Measurements from ENCODE around the gene ITGA2. TPM values are rescaled to one million over a fixed set of nuclear protein-coding genes. Genes with fewer than 3 reads are reported as not detected.

Gene ITGA2
- total RNA-seq, 4 donors from 2014 or later, result 1.5 to 10.1 (median 8.7) TPM

DNA sequence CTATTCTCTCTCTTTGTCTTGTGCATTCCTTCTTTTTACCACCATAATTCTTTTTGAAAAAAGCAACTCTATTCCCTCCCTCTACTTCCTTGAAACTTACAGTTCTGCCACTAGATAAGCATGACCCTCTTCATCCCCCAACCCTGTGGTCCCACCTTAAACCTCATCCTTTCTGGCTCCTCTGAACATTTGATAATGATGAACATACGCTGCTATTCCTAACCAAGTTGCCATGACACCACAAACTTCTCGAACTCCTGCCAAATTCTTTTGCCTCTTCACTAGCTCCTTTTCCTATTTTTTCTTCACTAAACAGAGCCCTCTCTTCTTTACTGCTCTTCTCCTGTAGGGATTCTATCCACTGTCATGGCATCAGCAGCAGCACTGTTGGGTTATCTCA, 63.3 kb downstream of the ITGA2 start:
- no peak for TF ChIP-seq EP300 (IDR thresholded peaks at IDR 0.05; ENCODE audit: low read depth)
- no peak for TF ChIP-seq POLR2A (IDR thresholded peaks at IDR 0.05)
- TF ChIP-seq POLR2AphosphoS5 (IDR thresholded peaks at IDR 0.05), result no peak
- no peak for TF ChIP-seq CTCF (IDR thresholded peaks at IDR 0.05)
- intact Hi-C loops (cut with DNase I; ENCODE audit: low total_unique reads) (no loop called here), in situ Hi-C loops (cut with MboI; ENCODE audit: low pct_ligation_motif_present in 1 of 4, low pct_unique_long_range_greater_than_20kb in 1 of 4, low sequenced_read_pairs in 3 of 4) (no loop called here)
- H3K9me3 ChIP-seq, result no peaks in the 10 kb centered on the region
- WGBS, 2 donors (ENCODE audit: low coverage in 1 of 2), result 81% methylated on average over 2 of the region's 2 CpGs
- DNase-seq, result no peak
- peaks cover 0 to 5% (median 2%) of the 10 kb centered on the region in 4 donors for H3K36me3 ChIP-seq
- H3K4me1 ChIP-seq, result no peaks in the 10 kb centered on the region
- no peak overlapping the region for H3K27ac ChIP-seq
- no peaks in the 10 kb centered on the region for H3K27me3 ChIP-seq
- no peak overlapping the region for H3K4me3 ChIP-seq

- H3K27ac ChIP-seq, result no peak overlapping the region
- H3K9me3 ChIP-seq, result no peaks in the 10 kb centered on the region
- peaks cover 0 to 5% (median 2%) of the 10 kb centered on the region in 4 donors for H3K36me3 ChIP-seq
- DNase-seq, result no peak
- no peak for TF ChIP-seq EP300 (IDR thresholded peaks at IDR 0.05; ENCODE audit: low read depth)
- TF ChIP-seq POLR2A (IDR thresholded peaks at IDR 0.05), result no peak
- TF ChIP-seq POLR2AphosphoS5 (IDR thresholded peaks at IDR 0.05), result no peak
- no peak for TF ChIP-seq CTCF (IDR thresholded peaks at IDR 0.05)
- intact Hi-C loops (cut with DNase I; ENCODE audit: low total_unique reads), result no loop called here
- H3K4me3 ChIP-seq, result no peak overlapping the region
- H3K27me3 ChIP-seq, result no peaks in the 10 kb centered on the region
- no peaks in the 10 kb centered on the region for H3K4me1 ChIP-seq
- in situ Hi-C loops (cut with MboI; ENCODE audit: low pct_ligation_motif_present in 1 of 4, low pct_unique_long_range_greater_than_20kb in 1 of 4, low sequenced_read_pairs in 3 of 4), result no loop called here
- 70 to 83% methylated on average over 3 to 4 of the region's 4 CpGs for WGBS, 2 donors (ENCODE audit: low coverage in 1 of 2)
Observed at GRCh38 chr5:53053364-53053763, 64.2 kb downstream of the ITGA2 start.

DNA sequence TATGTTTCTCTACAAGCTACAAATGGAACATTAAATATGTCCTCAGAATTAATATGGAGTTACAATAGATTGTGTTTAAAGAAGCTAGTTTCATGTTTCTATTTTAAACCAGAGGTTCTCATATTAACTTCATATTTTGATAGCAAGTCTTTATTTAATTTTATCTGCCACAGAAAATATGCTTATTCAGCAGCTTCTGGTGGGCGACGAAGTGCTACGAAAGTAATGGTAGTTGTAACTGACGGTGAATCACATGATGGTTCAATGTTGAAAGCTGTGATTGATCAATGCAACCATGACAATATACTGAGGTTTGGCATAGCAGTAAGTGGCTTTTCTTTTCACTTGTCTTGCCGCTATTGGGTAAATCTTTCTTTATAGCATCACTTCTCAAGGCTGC, 66.2 kb downstream of the ITGA2 start:
- Histone ChIP-seq H3K4me3 (no peak overlapping the region), H3K27me3 (no peaks in the 10 kb centered on the region), H3K4me1 (no peaks in the 10 kb centered on the region), H3K36me3 (peaks cover 0 to 5% (median 2%) of the 10 kb centered on the region in 4 donors), H3K9me3 (no peaks in the 10 kb centered on the region), H3K27ac (no peak overlapping the region)
- no peak for DNase-seq
- in situ Hi-C loops (cut with MboI; ENCODE audit: low pct_ligation_motif_present in 1 of 4, low pct_unique_long_range_greater_than_20kb in 1 of 4, low sequenced_read_pairs in 3 of 4), result no loop called here
- intact Hi-C loops (cut with DNase I; ENCODE audit: low total_unique reads), result no loop called here
- TF ChIP-seq POLR2AphosphoS5 (IDR thresholded peaks at IDR 0.05) (no peak), EP300 (IDR thresholded peaks at IDR 0.05; ENCODE audit: low read depth) (no peak), POLR2A (IDR thresholded peaks at IDR 0.05) (no peak)
- WGBS, 2 donors (ENCODE audit: low coverage in 1 of 2), result 81 to 84% methylated on average over 5 of the region's 5 CpGs

DNA sequence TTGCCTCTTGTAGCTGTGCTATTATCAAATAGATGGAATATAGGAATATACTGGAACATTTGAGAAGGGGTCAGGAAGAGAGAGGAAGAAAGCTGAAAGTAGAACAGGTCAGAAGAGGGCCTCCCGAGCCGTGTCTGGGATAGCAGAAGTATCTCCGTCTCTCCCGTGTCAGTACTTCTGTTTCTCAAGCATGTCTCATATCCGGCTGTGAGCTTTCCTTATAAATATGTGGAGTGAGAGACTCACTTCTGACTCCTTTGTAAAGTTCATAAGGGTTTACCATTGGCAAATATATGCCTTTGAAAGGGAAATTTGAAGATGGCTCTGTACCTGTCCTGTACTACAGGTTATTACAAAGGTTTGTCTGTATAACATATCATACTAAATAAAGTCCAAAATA, 70.1 kb downstream of the ITGA2 start:
- in situ Hi-C loops (cut with MboI; ENCODE audit: low pct_ligation_motif_present in 1 of 4, low pct_unique_long_range_greater_than_20kb in 1 of 4, low sequenced_read_pairs in 3 of 4) (no loop called here), intact Hi-C loops (cut with DNase I; ENCODE audit: low total_unique reads) (no loop called here)
- TF ChIP-seq EP300 (IDR thresholded peaks at IDR 0.05; ENCODE audit: low read depth), result no peak
- TF ChIP-seq POLR2A (IDR thresholded peaks at IDR 0.05), result no peak
- no peak for TF ChIP-seq CTCF (IDR thresholded peaks at IDR 0.05)
- TF ChIP-seq POLR2AphosphoS5 (IDR thresholded peaks at IDR 0.05), result no peak
- Histone ChIP-seq H3K27me3 (no peaks in the 10 kb centered on the region), H3K4me1 (no peaks in the 10 kb centered on the region), H3K9me3 (no peaks in the 10 kb centered on the region), H3K27ac (no peak overlapping the region), H3K4me3 (no peak overlapping the region), H3K36me3 (no peaks in the 10 kb centered on the region)
- no peak for DNase-seq
- WGBS, 2 donors (ENCODE audit: low coverage in 1 of 2), result 87 to 94% methylated on average over 2 to 5 of the region's 5 CpGs

DNA sequence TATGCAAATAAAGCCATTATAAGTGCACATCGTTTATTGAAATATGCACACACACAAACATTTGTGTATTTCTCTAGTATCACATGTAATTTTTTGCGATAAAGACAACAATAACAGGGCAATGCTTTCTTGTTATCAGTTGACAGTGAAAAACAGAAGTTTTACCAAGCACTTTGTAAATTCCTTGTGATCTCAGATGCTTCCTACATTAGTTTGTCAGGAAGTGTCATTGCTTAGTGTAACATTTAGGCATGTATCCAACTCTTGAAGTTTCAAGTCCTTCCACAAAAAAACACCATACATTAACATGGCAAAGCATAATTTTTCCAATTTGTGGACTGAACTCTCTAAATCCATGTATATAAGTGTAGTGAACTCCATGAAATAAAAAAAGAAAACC, 74.0 kb downstream of the ITGA2 start:
- Histone ChIP-seq H3K27me3 (no peaks in the 10 kb centered on the region), H3K36me3 (no peaks in the 10 kb centered on the region), H3K4me1 (no peaks in the 10 kb centered on the region), H3K9me3 (no peaks in the 10 kb centered on the region), H3K27ac (no peak overlapping the region), H3K4me3 (no peak overlapping the region)
- in situ Hi-C loops (cut with MboI; ENCODE audit: low pct_ligation_motif_present in 1 of 4, low pct_unique_long_range_greater_than_20kb in 1 of 4, low sequenced_read_pairs in 3 of 4) (no loop called here), intact Hi-C loops (cut with DNase I; ENCODE audit: low total_unique reads) (no loop called here)
- TF ChIP-seq CTCF (IDR thresholded peaks at IDR 0.05) (no peak), POLR2AphosphoS5 (IDR thresholded peaks at IDR 0.05) (no peak), POLR2A (IDR thresholded peaks at IDR 0.05) (no peak), EP300 (IDR thresholded peaks at IDR 0.05; ENCODE audit: low read depth) (no peak)
- 54 to 57% methylated on average over 2 of the region's 2 CpGs for WGBS, 2 donors (ENCODE audit: low coverage in 1 of 2)
- no peak for DNase-seq
